Measurements from ENCODE around the gene CBLC.
A peak's percentile ranks its signal among the peaks of the same experiment; 100 is the strongest.
"Not testable (repeated sequence)": the region's sequence is repeated elsewhere in the genome, so short reads cannot be mapped to it uniquely, and the experiment has no call there.

The CBLC gene

DNA sequence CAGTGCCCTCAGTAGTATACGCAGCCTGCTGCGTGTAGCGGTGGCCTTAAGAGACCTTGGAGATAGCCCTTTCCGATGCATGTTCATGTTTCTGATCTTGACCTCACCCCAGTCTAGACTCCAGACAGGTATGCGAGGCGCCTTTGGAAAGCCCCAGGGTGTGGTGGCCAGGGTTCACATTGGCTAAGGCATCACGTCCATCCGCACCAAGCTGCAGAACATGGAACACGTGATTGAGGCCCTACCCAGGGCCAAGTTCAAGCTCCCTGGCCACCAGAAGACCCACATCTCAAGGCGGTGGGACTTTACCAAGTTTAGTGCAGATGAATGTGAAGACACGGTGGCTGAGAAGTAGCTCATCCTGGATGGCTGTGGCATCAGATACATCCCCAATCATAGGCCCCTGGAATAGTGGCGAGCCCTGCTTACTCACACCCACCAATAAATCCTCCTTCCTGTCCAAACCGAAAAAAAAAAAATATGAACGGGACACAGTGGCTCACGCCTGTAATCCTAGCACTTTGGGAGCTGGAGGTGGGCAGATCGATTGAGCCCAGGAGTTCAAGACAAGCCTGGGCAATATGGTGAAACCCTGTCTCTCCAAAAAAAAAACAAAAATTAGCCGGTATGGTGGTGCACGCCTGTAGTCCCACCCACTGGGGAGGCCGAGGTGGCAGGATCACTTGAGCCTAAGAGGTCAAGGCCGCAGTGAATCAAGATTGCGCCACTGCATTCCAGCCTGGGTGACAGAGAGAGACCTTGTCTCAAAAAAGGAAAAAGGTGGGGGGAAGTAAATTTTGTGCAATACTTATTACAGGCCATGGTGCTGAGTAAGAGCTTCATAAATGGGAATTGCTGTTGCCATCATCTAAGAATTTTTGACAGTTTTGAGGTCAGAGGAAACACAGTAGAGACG is 12.4 kb upstream of the CBLC start:
- DNase-seq (ENCODE audit: low read depth) = peak; percentile 43
- TF ChIP-seq, protein P1, sequence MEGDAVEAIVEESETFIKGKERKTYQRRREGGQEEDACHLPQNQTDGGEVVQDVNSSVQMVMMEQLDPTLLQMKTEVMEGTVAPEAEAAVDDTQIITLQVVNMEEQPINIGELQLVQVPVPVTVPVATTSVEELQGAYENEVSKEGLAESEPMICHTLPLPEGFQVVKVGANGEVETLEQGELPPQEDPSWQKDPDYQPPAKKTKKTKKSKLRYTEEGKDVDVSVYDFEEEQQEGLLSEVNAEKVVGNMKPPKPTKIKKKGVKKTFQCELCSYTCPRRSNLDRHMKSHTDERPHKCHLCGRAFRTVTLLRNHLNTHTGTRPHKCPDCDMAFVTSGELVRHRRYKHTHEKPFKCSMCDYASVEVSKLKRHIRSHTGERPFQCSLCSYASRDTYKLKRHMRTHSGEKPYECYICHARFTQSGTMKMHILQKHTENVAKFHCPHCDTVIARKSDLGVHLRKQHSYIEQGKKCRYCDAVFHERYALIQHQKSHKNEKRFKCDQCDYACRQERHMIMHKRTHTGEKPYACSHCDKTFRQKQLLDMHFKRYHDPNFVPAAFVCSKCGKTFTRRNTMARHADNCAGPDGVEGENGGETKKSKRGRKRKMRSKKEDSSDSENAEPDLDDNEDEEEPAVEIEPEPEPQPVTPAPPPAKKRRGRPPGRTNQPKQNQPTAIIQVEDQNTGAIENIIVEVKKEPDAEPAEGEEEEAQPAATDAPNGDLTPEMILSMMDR (conservative IDR thresholded peaks at IDR 0.05; ENCODE audit: control insufficient read depth, insufficient read depth, low read depth, low read length) = no peak
- H3K4me3 ChIP-seq (ENCODE audit: control insufficient read depth, low read depth, low read length) = no peak overlapping the region

DNA sequence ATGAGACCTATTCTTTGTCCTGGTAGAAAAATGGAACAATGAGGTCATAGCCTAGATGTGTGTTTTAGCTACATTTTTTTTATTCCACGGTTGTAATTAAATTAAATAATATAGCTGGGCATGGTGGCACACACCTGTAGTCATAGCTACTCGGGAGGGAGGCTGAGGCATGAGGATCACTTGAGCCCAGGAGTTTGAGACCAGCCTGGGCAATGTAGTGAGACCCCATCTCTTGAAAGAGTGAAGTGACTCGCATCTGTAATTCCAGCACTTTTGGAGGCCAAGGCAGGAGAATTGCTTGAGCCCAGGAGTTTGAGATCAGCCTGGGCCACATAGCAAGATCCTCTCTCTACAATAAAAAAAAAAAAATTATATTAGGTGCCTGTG is 11.7 kb upstream of the CBLC start:
- DNase-seq (ENCODE audit: low read depth) = no peak
- H3K4me3 ChIP-seq (ENCODE audit: control insufficient read depth, low read depth, low read length) = no peak overlapping the region
- TF ChIP-seq, protein P1 (conservative IDR thresholded peaks at IDR 0.05; ENCODE audit: control insufficient read depth, insufficient read depth, low read depth, low read length) = no peak

- TF ChIP-seq, protein P1 (conservative IDR thresholded peaks at IDR 0.05; ENCODE audit: control insufficient read depth, insufficient read depth, low read depth, low read length) = no peak
- no peak for DNase-seq (ENCODE audit: low read depth)
Measured at GRCh38 chr19:44767295-44768180, 10.2 kb upstream of the CBLC start.

GRCh38 chr19:44770550-44771257 is 7.0 kb upstream of the CBLC start:
- DNase-seq (ENCODE audit: low read depth) = peak; percentile 94
- TF ChIP-seq, protein P1 (conservative IDR thresholded peaks at IDR 0.05; ENCODE audit: control insufficient read depth, insufficient read depth, low read depth, low read length) = peak; percentile 74
- no peak overlapping the region for H3K4me3 ChIP-seq (ENCODE audit: control insufficient read depth, low read depth, low read length)

More at GRCh38 chr19:44767295-44768180, 10.2 kb upstream of the CBLC start:
- H3K4me3 ChIP-seq (ENCODE audit: control insufficient read depth, low read depth, low read length) = no peak overlapping the region

DNA sequence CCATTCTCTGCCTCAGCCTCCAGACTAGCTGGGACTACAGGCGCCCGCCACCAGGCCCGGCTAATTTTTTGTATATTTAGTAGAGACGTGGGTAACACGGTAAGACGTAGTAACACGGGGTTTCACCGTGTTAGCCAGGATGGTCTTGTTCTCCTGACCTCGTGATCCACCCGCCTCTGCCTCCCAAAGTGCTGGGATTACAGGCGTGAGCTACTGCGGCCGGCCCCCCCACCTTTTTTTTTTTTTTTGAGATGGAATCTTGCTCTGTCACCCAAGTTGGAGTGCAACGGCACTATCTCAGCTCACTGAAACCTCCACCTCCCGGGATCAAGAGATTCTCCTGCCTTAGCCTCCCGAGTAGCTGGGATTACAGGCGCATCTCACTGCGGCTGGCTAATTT is 5.5 kb upstream of the CBLC start:
- H3K4me3 ChIP-seq (ENCODE audit: control insufficient read depth, low read depth, low read length); DNase-seq (ENCODE audit: low read depth): not testable (repeated sequence)

GRCh38 chr19:44772959-44773358 is 4.7 kb upstream of the CBLC start:
- TF ChIP-seq, protein P1 (conservative IDR thresholded peaks at IDR 0.05; ENCODE audit: control insufficient read depth, insufficient read depth, low read depth, low read length) = no peak
- peak; percentile 80 for DNase-seq (ENCODE audit: low read depth)
- H3K4me3 ChIP-seq (ENCODE audit: control insufficient read depth, low read depth, low read length) = no peak overlapping the region

Data from fibroblast of mammary gland (primary cell).